HG03039 (cell line): ENCODE results near the gene SCN3A.

ENCODE experiments used
- ATAC-seq: cut with Tn5 transposase; IDR thresholded peaks from one replicate; pipeline ENCODE4 v1.9.1; 2021; ENCODE audit warnings: mild to moderate bottlenecking, moderate library complexity; ENCODE audit not compliant: unreplicated experiment

The SCN3A gene

GRCh38 chr2:165058476-165059265, 145.2 kb downstream of the SCN3A start:
- no peak for ATAC-seq

- no peak for ATAC-seq
Observed at GRCh38 chr2:165057931-165058330, 145.9 kb downstream of the SCN3A start.

- ATAC-seq: no peak
Observed at GRCh38 chr2:165057308-165057707, 146.5 kb downstream of the SCN3A start.

- ATAC-seq: no peak
Observed at GRCh38 chr2:165056564-165056963, 147.3 kb downstream of the SCN3A start.

GRCh38 chr2:165055082-165055851, 148.6 kb downstream of the SCN3A start:
- no peak for ATAC-seq

GRCh38 chr2:165054652-165055051, 149.2 kb downstream of the SCN3A start:
- no peak for ATAC-seq

GRCh38 chr2:165044505-165045303, 159.1 kb downstream of the SCN3A start:
- ATAC-seq: no peak
